ENCODE data around the gene ACSL6. TPM values are rescaled to one million over a fixed set of nuclear protein-coding genes. Genes with fewer than 3 reads are reported as not detected.

The ACSL6 gene
- 1 to 10 TPM; 1.7 to 6.7 (median 4.3) TPM for total RNA-seq
- polyA plus RNA-seq, result 2.7 TPM
- long read RNA-seq, donor 1, full-length matches to known transcripts, result 2 of 4 reads
- long read RNA-seq, donor 1, partial matches to known transcripts, result 0 of 4 reads
- long read RNA-seq, donor 1, other reads (novel, unspliced or antisense), result 2 of 4 reads
- long read RNA-seq, donor 2, partial matches to known transcripts, result 0 of 1 reads
- long read RNA-seq, donor 2, other reads (novel, unspliced or antisense), result 1 of 1 reads
- long read RNA-seq, donor 3, partial matches to known transcripts, result 0 of 1 reads
- long read RNA-seq, donor 3, other reads (novel, unspliced or antisense), result 1 of 1 reads
- long read RNA-seq, donor 4, full-length matches to known transcripts, result 1 of 2 reads
- long read RNA-seq, donor 4, partial matches to known transcripts, result 0 of 2 reads
- long read RNA-seq, donor 4, other reads (novel, unspliced or antisense), result 1 of 2 reads

- ATAC-seq, result peak; percentile 56 to 58
- DNase-seq, result peak; percentile 28 to 70 (median 70)
- WGBS, result 3% methylated on average over 63 of the region's 63 CpGs
- intact Hi-C loops (cut with DNase I), result no loop called here
- H3K27me3 ChIP-seq (ENCODE audit: control insufficient read depth, insufficient read depth), result no peaks in the 10 kb centered on the region
- no peak within 1 kb of the TSS for H3K27ac ChIP-seq (ENCODE audit: low read length)
- peak within 1 kb of the TSS; percentile 74 for H3K4me3 ChIP-seq (ENCODE audit: low read length)
- peaks cover 2% of the 10 kb centered on the region for H3K4me1 ChIP-seq (ENCODE audit: control insufficient read depth, insufficient read depth, low read length)
- no peaks in the 10 kb centered on the region for H3K9me3 ChIP-seq (ENCODE audit: control insufficient read depth, low read length)
These were observed at the start of gene ACSL6 for GRCh38 chr5:132011622-132012343. ACSL6 (minus strand) TSS chr5:132011658; CDS start chr5:132011553, 105 bp downstream.

GRCh38 chr5:132060501-132061161, 49.2 kb upstream of the ACSL6 start, which contains the start of gene IL3:
IL3 (plus strand) TSS chr5:132060655; CDS start chr5:132060707, 52 bp downstream.
- intact Hi-C loops (cut with DNase I), result loop anchor here in 1 of 4 donors (5.0 kb wide), 1 partner anchor 72 kb away; no protein-coding TSS in a partner anchor
- ATAC-seq (no peak), DNase-seq (no peak)
- Histone ChIP-seq H3K27me3 (ENCODE audit: control insufficient read depth, insufficient read depth) (no peaks in the 10 kb centered on the region), H3K4me3 (ENCODE audit: low read length) (no peak within 1 kb of the TSS), H3K9me3 (ENCODE audit: control insufficient read depth, low read length) (no peaks in the 10 kb centered on the region), H3K27ac (ENCODE audit: low read length) (no peak within 1 kb of the TSS), H3K4me1 (ENCODE audit: control insufficient read depth, insufficient read depth, low read length) (no peaks in the 10 kb centered on the region)
- WGBS, result 90% methylated on average over 16 of the region's 16 CpGs

DNA sequence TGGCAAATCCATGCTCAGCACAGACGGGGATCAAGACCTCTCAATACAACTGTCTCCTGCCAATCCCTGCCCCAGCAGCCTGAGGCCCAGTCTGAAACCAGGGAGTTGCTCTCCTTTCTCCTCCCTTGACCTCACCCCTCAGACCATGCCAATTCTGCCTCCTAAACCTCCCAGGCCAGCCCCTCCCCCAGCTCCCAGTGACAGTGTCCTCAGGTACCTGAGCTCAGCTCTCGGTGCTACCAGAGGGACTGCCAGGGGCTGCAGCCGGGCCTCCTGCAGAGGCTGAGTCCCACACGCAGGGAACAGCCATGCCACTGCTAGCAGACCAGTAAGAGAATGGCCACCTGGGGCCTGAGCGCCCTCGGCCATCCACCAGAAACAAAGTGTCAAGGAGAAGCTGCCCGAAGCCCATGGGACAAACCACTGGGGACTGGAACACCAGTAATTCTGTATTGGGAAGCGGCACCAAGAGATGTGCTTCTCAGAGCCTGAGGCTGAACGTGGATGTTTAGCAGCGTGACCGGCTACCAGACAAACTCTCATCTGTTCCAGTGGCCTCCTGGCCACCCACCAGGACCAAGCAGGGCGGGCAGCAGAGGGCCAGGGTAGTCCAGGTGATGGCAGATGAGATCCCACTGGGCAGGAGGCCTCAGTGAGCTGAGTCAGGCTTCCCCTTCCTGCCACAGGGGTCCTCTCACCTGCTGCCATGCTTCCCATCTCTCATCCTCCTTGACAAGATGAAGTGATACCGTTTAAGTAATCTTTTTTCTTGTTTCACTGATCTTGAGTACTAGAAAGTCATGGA, 48.4 kb upstream of the ACSL6 start:
- intact Hi-C loops (cut with DNase I), result loop anchor here in 1 of 4 donors (5.0 kb wide), 1 partner anchor 72 kb away; no protein-coding TSS in a partner anchor
- WGBS, result 89% methylated on average over 13 of the region's 13 CpGs
- Histone ChIP-seq H3K27me3 (ENCODE audit: control insufficient read depth, insufficient read depth) (no peaks in the 10 kb centered on the region), H3K27ac (ENCODE audit: low read length) (no peak overlapping the region), H3K4me1 (ENCODE audit: control insufficient read depth, insufficient read depth, low read length) (no peaks in the 10 kb centered on the region), H3K9me3 (ENCODE audit: control insufficient read depth, low read length) (no peaks in the 10 kb centered on the region), H3K4me3 (ENCODE audit: low read length) (no peak overlapping the region)
- DNase-seq (no peak), ATAC-seq (no peak)

DNA sequence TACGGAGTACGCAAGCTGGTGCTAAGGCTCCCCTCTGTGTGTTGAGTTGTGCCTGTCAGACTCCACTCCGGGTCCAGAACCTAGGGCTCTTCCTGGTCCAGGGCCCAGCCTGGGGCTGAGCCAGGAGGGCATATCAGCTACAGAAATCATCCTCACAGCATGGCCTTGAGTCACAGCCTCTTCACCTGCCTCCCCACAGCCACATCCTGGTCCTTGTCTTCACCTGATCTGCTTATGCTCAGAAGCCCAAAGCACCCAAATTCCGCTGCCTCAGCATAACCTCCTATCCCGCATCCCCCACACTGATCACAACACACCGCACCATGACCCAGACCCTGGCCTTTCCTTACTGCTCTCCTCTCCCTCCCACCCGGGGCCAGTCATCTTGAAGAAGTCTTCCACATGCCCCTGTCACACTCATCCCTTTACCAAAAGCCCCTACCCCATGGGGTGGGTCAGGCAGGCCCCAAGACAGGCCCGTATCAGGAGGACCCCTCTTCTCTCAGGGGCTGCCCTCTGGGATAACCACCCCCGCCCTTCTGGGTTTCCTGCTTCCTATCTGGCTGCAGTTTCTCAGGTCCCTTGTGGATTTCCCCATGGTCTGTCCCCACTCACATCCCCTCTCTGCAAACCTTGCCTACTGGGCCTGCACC, 47.7 kb upstream of the ACSL6 start:
- Histone ChIP-seq H3K27me3 (ENCODE audit: control insufficient read depth, insufficient read depth) (no peaks in the 10 kb centered on the region), H3K27ac (ENCODE audit: low read length) (no peak overlapping the region), H3K4me1 (ENCODE audit: control insufficient read depth, insufficient read depth, low read length) (no peaks in the 10 kb centered on the region), H3K4me3 (ENCODE audit: low read length) (no peak overlapping the region), H3K9me3 (ENCODE audit: control insufficient read depth, low read length) (no peaks in the 10 kb centered on the region)
- WGBS, result 78% methylated on average over 9 of the region's 9 CpGs
- DNase-seq (peak in 1 of 3 donors; percentile 7), ATAC-seq (no peak)
- intact Hi-C loops (cut with DNase I), result no loop called here

DNA sequence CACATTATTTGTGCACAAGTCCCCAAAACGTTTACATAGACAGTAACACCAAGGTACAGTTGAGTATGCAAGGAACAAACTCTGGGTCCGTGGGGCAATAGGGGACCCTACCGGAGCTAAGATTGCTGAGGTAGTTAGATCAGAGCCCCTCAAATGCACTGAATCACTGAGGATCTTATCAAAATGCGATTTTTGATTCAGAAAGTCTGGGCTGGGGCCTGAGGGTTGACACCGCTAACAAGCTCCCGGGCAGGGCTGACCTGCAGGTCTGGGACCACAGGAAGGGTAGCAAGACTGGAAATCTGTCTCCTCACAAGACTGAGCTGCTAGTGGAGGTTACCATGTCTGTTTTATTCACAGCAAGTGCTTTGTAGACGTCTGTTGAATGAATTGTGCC, 47.2 kb upstream of the ACSL6 start:
- intact Hi-C loops (cut with DNase I), result no loop called here
- 83% methylated on average over 7 of the region's 7 CpGs for WGBS
- no peaks in the 10 kb centered on the region for H3K27me3 ChIP-seq (ENCODE audit: control insufficient read depth, insufficient read depth)
- DNase-seq, result no peak
- no peak for ATAC-seq
- H3K9me3 ChIP-seq (ENCODE audit: control insufficient read depth, low read length), result no peaks in the 10 kb centered on the region
- no peak overlapping the region for H3K27ac ChIP-seq (ENCODE audit: low read length)
- H3K4me3 ChIP-seq (ENCODE audit: low read length), result no peak overlapping the region
- H3K4me1 ChIP-seq (ENCODE audit: control insufficient read depth, insufficient read depth, low read length), result no peaks in the 10 kb centered on the region

- intact Hi-C loops (cut with DNase I), result no loop called here
- ATAC-seq (no peak), DNase-seq (peak in 1 of 3 donors; percentile 23)
- Histone ChIP-seq H3K9me3 (ENCODE audit: control insufficient read depth, low read length) (no peaks in the 10 kb centered on the region), H3K27me3 (ENCODE audit: control insufficient read depth, insufficient read depth) (no peaks in the 10 kb centered on the region), H3K4me3 (ENCODE audit: low read length) (no peak overlapping the region), H3K4me1 (ENCODE audit: control insufficient read depth, insufficient read depth, low read length) (no peaks in the 10 kb centered on the region), H3K27ac (ENCODE audit: low read length) (no peak overlapping the region)
- 83% methylated on average over 12 of the region's 12 CpGs for WGBS
These were observed 46.2 kb upstream of the ACSL6 start for GRCh38 chr5:132057498-132058255.

GRCh38 chr5:132056610-132057497, 45.4 kb upstream of the ACSL6 start:
- Histone ChIP-seq H3K4me3 (ENCODE audit: low read length) (no peak overlapping the region), H3K27ac (ENCODE audit: low read length) (no peak overlapping the region), H3K27me3 (ENCODE audit: control insufficient read depth, insufficient read depth) (no peaks in the 10 kb centered on the region), H3K4me1 (ENCODE audit: control insufficient read depth, insufficient read depth, low read length) (no peaks in the 10 kb centered on the region), H3K9me3 (ENCODE audit: control insufficient read depth, low read length) (no peaks in the 10 kb centered on the region)
- DNase-seq (peak in 1 of 3 donors; percentile 32), ATAC-seq (no peak)
- intact Hi-C loops (cut with DNase I), result no loop called here
- 86% methylated on average over 14 of the region's 14 CpGs for WGBS

- H3K27me3 ChIP-seq (ENCODE audit: control insufficient read depth, insufficient read depth), result no peaks in the 10 kb centered on the region
- intact Hi-C loops (cut with DNase I), result no loop called here
- no peaks in the 10 kb centered on the region for H3K9me3 ChIP-seq (ENCODE audit: control insufficient read depth, low read length)
- ATAC-seq (peak in 1 of 2 donors; percentile 9), DNase-seq (no peak)
- H3K4me1 ChIP-seq (ENCODE audit: control insufficient read depth, insufficient read depth, low read length), result no peaks in the 10 kb centered on the region
- WGBS, result 76% methylated on average over 12 of the region's 12 CpGs
- H3K4me3 ChIP-seq (ENCODE audit: low read length), result no peak overlapping the region
- no peak overlapping the region for H3K27ac ChIP-seq (ENCODE audit: low read length)
These were observed 44.6 kb upstream of the ACSL6 start for GRCh38 chr5:132055808-132056609.

All from right cardiac atrium (tissue), 5 donors.